Uterus (tissue), 4 donors: Measurements from ENCODE around the gene DNAJC22. TPM values are rescaled to one million over a fixed set of nuclear protein-coding genes. Genes with fewer than 3 reads are reported as not detected.

ENCODE experiments used
- DNase-seq, 2 donors: peaks; one replicate each; pipeline ENCODE4 v3.0.0-alpha.2; 2019 to 2020
- H3K27ac ChIP-seq, 2 donors: fragments of 200-600 bp; sonication (generic); 1 replicate in 1 of 2; 2 replicates in 1 of 2; pipeline ENCODE4 v1.5.1; 2016 to 2018
- H3K27me3 ChIP-seq, 2 donors: fragments of 200-600 bp; sonication (generic); one replicate each; pipeline ENCODE4 v1.5.1; 2018 to 2019; ENCODE audit warnings: control low read depth in 1 of 2
- H3K36me3 ChIP-seq, 2 donors: fragments of 200-600 bp; sonication (generic); one replicate each; pipeline ENCODE4 v1.5.1; 2019; ENCODE audit warnings: control low read depth in 1 of 2
- H3K4me1 ChIP-seq, 2 donors: fragments of 200-600 bp; sonication (generic); one replicate each; pipeline ENCODE4 v1.5.1; 2018 to 2019; ENCODE audit warnings: control low read depth in 1 of 2
- H3K4me3 ChIP-seq, 2 donors: fragments of 200-600 bp; sonication (generic); 1 replicate in 1 of 2; 2 replicates in 1 of 2; pipeline ENCODE4 v1.5.1; 2018 to 2019; ENCODE audit warnings: mild to moderate bottlenecking in 1 of 2
- H3K9me3 ChIP-seq, 2 donors: fragments of 200-600 bp; sonication (generic); one replicate each; pipeline ENCODE4 v1.5.1; 2019; ENCODE audit warnings: control low read depth in 1 of 2
- POLR2A ChIP-seq, 2 donors: fragments of 450-650 bp; IDR thresholded peaks; one replicate each; pipeline ENCODE4 v1.6.1; 2016; ENCODE audit warnings: antibody characterized with exemption in 2 of 2, mild to moderate bottlenecking in 1 of 2, moderate library complexity in 1 of 2
- intact Hi-C: fragments of 100-400 bp; cut with DNase I; formaldehyde crosslinking; loops from one replicate; pipeline ENCODE4 v1.15.1; 2023; ENCODE audit warnings: low total_unique reads
- total RNA-seq, 4 donors: library from RNA; depleted of rRNA in 3 of 4; stranded (reverse); fragments of >200 nt in 3 of 4; gene quantifications; one replicate each; pipeline versions ENCODE4 v1.1.0 to v1.2.4, GENCODE V29; 2014 to 2023
- TF ChIP-seq, protein P1 (sequence below), 4 experiments: fragments of 200-600 bp in 2 of 4; fragments of 450-650 bp in 2 of 4; sonication (generic) in 2 of 4; IDR thresholded peaks; one replicate each; pipeline ENCODE4 v1.5.1; 2016 to 2019; ENCODE audit warnings: antibody characterized with exemption in 4 of 4, mild to moderate bottlenecking in 2 of 4, moderate library complexity in 1 of 4
- donor health status: DM: yes; HTN: yes; CAD: no.

DNAJC22 gene
- total RNA-seq, 4 donors from 2014 or later = 4.5 TPM; not detected in 3

DNA sequence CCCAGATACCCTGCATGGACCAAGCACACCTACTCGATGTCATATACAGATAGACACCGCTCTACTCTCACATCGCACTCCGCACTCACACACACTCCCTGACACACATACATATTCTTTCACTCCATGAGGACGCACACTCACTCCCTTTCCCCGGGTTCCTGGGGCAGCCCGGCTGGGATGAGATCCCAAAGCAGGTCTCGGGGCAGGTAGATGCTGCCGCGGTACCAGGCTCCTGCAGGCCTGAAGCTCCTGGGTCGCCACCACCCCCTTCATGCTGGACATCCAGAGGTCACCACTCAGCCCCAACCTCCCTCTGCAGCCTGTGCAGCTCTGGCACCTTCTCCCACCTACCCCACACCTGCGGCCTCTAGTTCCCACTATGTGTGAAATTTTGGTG, 12.0 kb upstream of the DNAJC22 start:
- no peak overlapping the region for H3K27ac ChIP-seq
- H3K9me3 ChIP-seq = no peaks in the 10 kb centered on the region
- no peak overlapping the region for H3K4me3 ChIP-seq
- DNase-seq = no peak
- no peaks in the 10 kb centered on the region for H3K4me1 ChIP-seq
- peaks cover 15 to 16% of the 10 kb centered on the region in 2 donors for H3K27me3 ChIP-seq
- H3K36me3 ChIP-seq = no peaks in the 10 kb centered on the region
- intact Hi-C loops = loop anchor here (10.0 kb wide), 1 partner anchor 180 kb away; no protein-coding TSS in a partner anchor
- TF ChIP-seq POLR2A (IDR thresholded peaks at IDR 0.05) = no peak
- TF ChIP-seq, protein P1, sequence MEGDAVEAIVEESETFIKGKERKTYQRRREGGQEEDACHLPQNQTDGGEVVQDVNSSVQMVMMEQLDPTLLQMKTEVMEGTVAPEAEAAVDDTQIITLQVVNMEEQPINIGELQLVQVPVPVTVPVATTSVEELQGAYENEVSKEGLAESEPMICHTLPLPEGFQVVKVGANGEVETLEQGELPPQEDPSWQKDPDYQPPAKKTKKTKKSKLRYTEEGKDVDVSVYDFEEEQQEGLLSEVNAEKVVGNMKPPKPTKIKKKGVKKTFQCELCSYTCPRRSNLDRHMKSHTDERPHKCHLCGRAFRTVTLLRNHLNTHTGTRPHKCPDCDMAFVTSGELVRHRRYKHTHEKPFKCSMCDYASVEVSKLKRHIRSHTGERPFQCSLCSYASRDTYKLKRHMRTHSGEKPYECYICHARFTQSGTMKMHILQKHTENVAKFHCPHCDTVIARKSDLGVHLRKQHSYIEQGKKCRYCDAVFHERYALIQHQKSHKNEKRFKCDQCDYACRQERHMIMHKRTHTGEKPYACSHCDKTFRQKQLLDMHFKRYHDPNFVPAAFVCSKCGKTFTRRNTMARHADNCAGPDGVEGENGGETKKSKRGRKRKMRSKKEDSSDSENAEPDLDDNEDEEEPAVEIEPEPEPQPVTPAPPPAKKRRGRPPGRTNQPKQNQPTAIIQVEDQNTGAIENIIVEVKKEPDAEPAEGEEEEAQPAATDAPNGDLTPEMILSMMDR (IDR thresholded peaks at IDR 0.05) = no peak

DNA sequence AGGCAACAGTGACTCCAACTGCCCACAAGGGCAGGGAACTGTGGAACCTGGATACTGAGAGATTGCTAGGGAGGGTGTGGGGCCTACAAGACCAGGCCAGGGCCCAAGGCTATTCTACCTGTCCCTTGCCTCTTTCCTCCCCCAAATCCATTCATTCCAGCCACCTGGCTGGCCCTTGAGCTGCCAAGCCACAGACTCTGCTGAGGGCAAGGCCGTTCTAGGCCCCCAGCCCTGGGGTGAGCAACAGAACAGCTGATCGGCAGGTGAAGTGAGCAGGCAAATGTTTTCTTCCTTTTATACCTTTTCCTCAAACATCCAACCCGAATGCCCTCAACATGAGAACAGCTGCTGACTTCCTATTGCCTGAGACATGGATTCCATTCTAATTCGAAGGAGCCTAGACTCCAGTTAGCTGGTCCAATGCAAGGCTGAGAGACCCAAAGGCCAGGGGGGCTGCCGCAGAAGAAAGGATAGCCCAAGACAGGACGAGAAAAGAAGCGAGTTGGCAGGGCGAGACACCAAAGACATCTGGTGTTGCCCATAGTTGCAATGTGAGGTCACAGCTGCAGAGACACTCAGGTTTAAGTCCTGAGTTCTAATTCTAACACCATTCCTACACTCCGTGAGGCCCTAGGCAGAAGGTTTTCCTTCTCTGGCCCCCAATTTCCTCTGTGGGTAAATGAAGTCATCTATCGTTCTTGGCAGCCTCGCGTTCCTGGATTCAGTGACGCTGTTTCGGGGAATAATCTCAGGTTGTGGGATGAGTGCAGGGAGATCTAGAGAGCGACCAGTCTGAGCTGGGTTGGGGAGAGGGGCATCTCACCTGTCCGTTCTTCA, 11.4 kb upstream of the DNAJC22 start:
- TF ChIP-seq, protein P1 (IDR thresholded peaks at IDR 0.05) = no peak
- no peak for TF ChIP-seq POLR2A (IDR thresholded peaks at IDR 0.05)
- no peak overlapping the region for H3K27ac ChIP-seq
- H3K36me3 ChIP-seq = no peaks in the 10 kb centered on the region
- H3K4me3 ChIP-seq = no peak overlapping the region
- intact Hi-C loops = loop anchor here (10.0 kb wide), 1 partner anchor 179 kb away; no protein-coding TSS in a partner anchor
- H3K4me1 ChIP-seq = no peaks in the 10 kb centered on the region
- DNase-seq = no peak
- H3K27me3 ChIP-seq = peaks cover 15 to 16% of the 10 kb centered on the region in 2 donors
- no peaks in the 10 kb centered on the region for H3K9me3 ChIP-seq

DNA sequence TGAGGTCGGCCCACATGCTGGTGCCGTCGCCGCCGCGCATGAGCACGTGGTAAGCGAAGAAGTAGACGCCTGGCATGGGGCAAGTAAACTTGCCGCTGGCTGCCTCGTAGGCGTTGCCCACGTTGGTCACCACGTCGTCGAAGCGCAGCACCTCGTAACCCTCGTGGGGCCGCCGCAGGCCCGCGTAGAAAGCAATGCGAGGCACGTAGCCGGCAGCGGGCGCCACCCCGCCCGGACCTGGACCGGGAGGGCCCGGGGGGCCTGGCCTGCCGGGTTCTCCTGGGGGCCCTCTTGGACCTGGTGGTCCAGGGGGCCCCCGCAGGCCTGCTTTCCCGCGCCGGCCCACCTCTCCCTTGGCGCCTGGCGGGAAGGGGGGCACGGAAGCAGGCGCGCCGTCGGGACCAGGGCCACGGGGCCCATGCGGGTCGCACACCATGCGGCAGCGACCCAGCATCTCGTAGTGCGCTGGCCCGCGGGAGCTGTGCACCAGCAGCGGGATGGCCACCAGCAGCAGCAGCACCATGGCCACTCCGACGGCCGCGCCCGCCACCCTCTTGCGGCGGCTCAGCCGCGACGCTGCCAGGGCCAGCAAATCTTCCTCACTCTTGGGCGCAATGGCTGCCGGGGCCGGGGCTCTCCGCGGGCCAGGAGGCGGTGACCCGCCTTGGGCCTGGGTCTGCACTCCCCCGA, 10.6 kb upstream of the DNAJC22 start:
- peaks cover 15 to 16% of the 10 kb centered on the region in 2 donors for H3K27me3 ChIP-seq
- no peak overlapping the region for H3K27ac ChIP-seq
- intact Hi-C loops = loop anchor here (10.0 kb wide), 1 partner anchor 179 kb away; no protein-coding TSS in a partner anchor
- no peaks in the 10 kb centered on the region for H3K4me1 ChIP-seq
- H3K4me3 ChIP-seq = no peak overlapping the region
- DNase-seq = no peak
- H3K9me3 ChIP-seq = no peaks in the 10 kb centered on the region
- TF ChIP-seq, protein P1 (IDR thresholded peaks at IDR 0.05) = no peak
- TF ChIP-seq POLR2A (IDR thresholded peaks at IDR 0.05) = no peak
- H3K36me3 ChIP-seq = no peaks in the 10 kb centered on the region

DNA sequence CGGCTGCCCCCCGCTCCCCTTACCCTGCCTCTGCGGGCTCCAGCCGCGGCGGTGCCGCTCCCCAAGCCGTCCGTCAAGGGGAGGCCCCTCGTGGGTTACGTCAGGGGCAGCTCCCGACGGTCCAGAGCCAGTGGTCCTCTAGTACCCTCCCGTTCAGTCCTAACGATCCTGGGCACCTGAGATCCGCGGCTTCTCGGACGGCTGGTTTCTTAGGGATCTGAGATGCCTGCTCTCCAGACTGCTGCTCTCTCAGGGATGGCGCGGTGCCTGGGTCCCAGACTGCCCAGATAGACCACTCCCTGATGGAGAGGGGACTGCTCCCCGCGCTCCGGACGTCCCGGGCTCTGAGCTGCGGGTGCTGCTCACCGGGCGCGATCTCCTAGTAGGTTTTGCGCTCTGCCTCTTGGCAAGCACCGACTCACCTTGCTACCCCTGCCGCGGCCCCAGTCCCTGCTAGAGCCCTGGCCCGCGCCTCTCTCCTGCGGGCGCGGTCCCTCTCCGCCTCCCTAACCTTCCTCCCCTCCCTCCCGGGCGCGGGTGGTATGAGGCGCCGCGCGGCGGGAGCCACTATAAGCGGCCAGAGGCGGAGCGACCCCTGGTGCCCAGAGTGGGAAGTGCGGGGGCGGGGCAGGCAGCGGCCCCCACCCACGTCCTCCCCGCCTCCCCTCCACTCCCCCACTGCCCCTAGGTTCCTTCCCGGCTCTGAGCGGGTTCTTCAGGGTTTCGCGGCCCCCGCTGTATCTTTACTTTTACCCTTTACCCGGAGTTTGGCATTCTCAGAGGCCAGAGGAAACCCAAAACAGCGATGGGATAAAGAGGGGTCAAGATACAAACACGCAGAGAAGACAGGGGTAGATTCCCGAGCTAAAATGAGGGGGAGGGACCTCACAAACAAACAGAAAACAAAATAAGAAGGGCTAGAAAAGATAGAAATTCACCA, 9.8 kb upstream of the DNAJC22 start, which contains the start of gene C1QL4:
TSS of gene C1QL4 (minus strand) at position 544 of the 940 bp plus-strand sequence. CDS start 711 bp downstream, outside the sequence.
- intact Hi-C loops = loop anchor here (10.0 kb wide), 1 partner anchor 178 kb away; no protein-coding TSS in a partner anchor
- no peak within 1 kb of the TSS for H3K27ac ChIP-seq
- H3K4me3 ChIP-seq = peak within 1 kb of the TSS; percentile 2 to 24
- TF ChIP-seq POLR2A (IDR thresholded peaks at IDR 0.05) = no peak
- TF ChIP-seq, protein P1 (IDR thresholded peaks at IDR 0.05) = peak; percentile 78 to 95 (median 86)
- no peaks in the 10 kb centered on the region for H3K4me1 ChIP-seq
- H3K27me3 ChIP-seq = peaks cover 15 to 16% of the 10 kb centered on the region in 2 donors
- no peaks in the 10 kb centered on the region for H3K9me3 ChIP-seq
- no peaks in the 10 kb centered on the region for H3K36me3 ChIP-seq
- peak; percentile 67 to 81 for DNase-seq
